ENCODE measurements around the gene SETMAR. TPM values are rescaled to one million over a fixed set of nuclear protein-coding genes. Genes with fewer than 3 reads are reported as not detected.

The SETMAR gene
- total and polyA plus RNA-seq, 8 donors, result 3.1 to 28.0 (median 11.6) TPM

- Histone ChIP-seq H3K4me3 (no peak overlapping the region), H3K27me3 (no peaks in the 10 kb centered on the region), H3K36me3 (peaks cover 0 to 12% (median 8%) of the 10 kb centered on the region in 4 donors), H3K27ac (no peak overlapping the region), H3K9me3 (no peaks in the 10 kb centered on the region), H3K4me1 (peaks cover 0 to 11% (median 2%) of the 10 kb centered on the region in 4 donors)
- 95 to 98% (median 96%) methylated on average over 2 of the region's 2 CpGs for WGBS, 5 donors
- no peak for DNase-seq
- no peak for TF ChIP-seq EP300 (IDR thresholded peaks at IDR 0.05)
- intact Hi-C loops (cut with DNase I; ENCODE audit: low total_unique reads), result no loop called here
Measured at GRCh38 chr3:4362523-4362922, 59.4 kb downstream of the SETMAR start.

Other genes starting within 250 kb of the SETMAR start
- gene SUMF1, start 163.9 kb downstream of the SETMAR start, total RNA-seq, result 100 to 1,000 TPM in 3 of 5 donors, 10 to 100 TPM in 1, 1 to 10 TPM in 1; 9.8 to 170 (median 106) TPM
- gene SUMF1, start 163.9 kb downstream of the SETMAR start, polyA plus RNA-seq, result 10 to 100 TPM in 2 of 3 donors, 1 to 10 TPM in 1; 5.3 to 14.4 (median 12.2) TPM
- 100 to 1,000 TPM in 2 of 5 donors, 10 to 100 TPM in 3; 23.2 to 192 (median 50.3) TPM for gene ITPR1, start 190.0 kb downstream of the SETMAR start, total RNA-seq
- 10 to 100 TPM in 2 of 3 donors, 1 to 10 TPM in 1; 6.6 to 13.2 (median 11.8) TPM for gene ITPR1, start 190.0 kb downstream of the SETMAR start, polyA plus RNA-seq

Measured in stomach (tissue), 9 donors.